Pancreas (tissue), 10 donors: ENCODE results near the gene LDAH. TPM values are rescaled to one million over a fixed set of nuclear protein-coding genes. Genes with fewer than 3 reads are reported as not detected.

Experiments used
- ATAC-seq, 4 donors: fragments of 200-7000 bp; cut with Tn5 transposase; one replicate each; pipeline versions ENCODE4 v1.8.0 to v1.9.1; 2020; ENCODE audit warnings: mild to moderate bottlenecking in 4 of 4, moderate library complexity in 4 of 4
- DNase-seq, 6 donors: peaks; one replicate each; pipeline ENCODE4 v3.0.0-alpha.2; 2020
- FAIRE-seq: peaks from 2 replicates; lab custom pipeline; 2012; peaks lifted over from hg19 to GRCh38; lab: Jason Lieb, UNC
- H3K27ac ChIP-seq, 4 donors: fragments of 200-600 bp; sonication (generic); 1 replicate in 3 of 4; 2 replicates in 1 of 4; pipeline versions ENCODE4 v1.5.0 to v1.8.0; 2020
- H3K27me3 ChIP-seq, 4 donors: fragments of 200-600 bp; one replicate each; pipeline ENCODE4 v1.8.0; 2021
- H3K36me3 ChIP-seq, 3 donors: fragments of 200-600 bp; sonication (generic) in 1 of 3; one replicate each; pipeline versions ENCODE4 v1.5.0 to v1.8.0; 2020 to 2021
- H3K4me1 ChIP-seq, 3 donors: fragments of 200-600 bp; one replicate each; pipeline ENCODE4 v1.8.0; 2021
- H3K4me3 ChIP-seq, 4 donors: fragments of 200-600 bp; sonication (generic) in 2 of 4; one replicate each; pipeline versions ENCODE4 v1.5.0 to v1.8.0; 2020 to 2021
- H3K9me3 ChIP-seq, 4 donors: fragments of 200-600 bp; one replicate each; pipeline ENCODE4 v1.8.0; 2021
- CTCF ChIP-seq, 4 donors: fragments of 200-600 bp; sonication (generic) in 3 of 4; IDR thresholded peaks; one replicate each; pipeline versions ENCODE4 v1.5.0 to v1.8.0; 2021; ENCODE audit warnings: antibody characterized with exemption in 4 of 4
- WGBS, 2 donors: extraction: QIAGEN DNeasy Blood & Tissue Kit; methylation state at CpG; one replicate each; pipeline ENCODE4 v1.1.7; 2013; 5-methylcytosine and 5-hydroxymethylcytosine counted together
- intact Hi-C, 3 donors: fragments of 100-400 bp; cut with DNase I; formaldehyde crosslinking; loops; one replicate each; pipeline versions ENCODE4 v1.11.1 to v1.14.2; 2022
- polyA plus RNA-seq, 2 donors: library from polyadenylated mRNA; stranded (reverse); fragments of 200-250 nt; gene quantifications; one replicate each; pipeline ENCODE4 v1.2.3, GENCODE V29; 2013
- total RNA-seq, 6 donors: library from RNA; stranded (reverse); fragmentation: NEBNext Ultra II Directional in 4 of 6; extraction: Animal tissue kit (Norgen Biotek cat#: 25700) in 4 of 6; gene quantifications; one replicate each; pipeline versions ENCODE4 v1.2.1 to v1.2.4, GENCODE V29; 2021 to 2023
- donor health status: healthy with polysubstance abuse.
- donor health status: DM: no; HTN: no; CAD: no; lungs with moderate emphysema.
- donor health status: DM: no; HTN: no; CAD: no.
- donor health status: control.
- donor health status: control.
- donor health status: Bipolar disorder and iron deficiency.
- donor health status: DM: yes; HTN: yes; CAD: no.
- donor health status: DM: no; HTN: no; CAD: no.
- donor health status: DM: no; HTN: no; CAD: no.
- donor health status: DM: yes; HTN: yes; CAD: no.

LDAH gene
- total and polyA plus RNA-seq, 8 donors: 2.5 to 9.1 (median 5.4) TPM

GRCh38 chr2:20766798-20767644 is 55.9 kb downstream of the LDAH start:
- Histone ChIP-seq H3K27me3 (no peaks in the 10 kb centered on the region), H3K4me1 (peaks cover 0 to 6% (median 0%) of the 10 kb centered on the region in 3 donors), H3K4me3 (no peak overlapping the region), H3K36me3 (no peaks in the 10 kb centered on the region), H3K27ac (no peak overlapping the region), H3K9me3 (no peaks in the 10 kb centered on the region)
- DNase-seq (peak in 2 of 6 donors; percentile 11 to 57), ATAC-seq (no peak), FAIRE-seq (no peak)
- TF ChIP-seq CTCF (IDR thresholded peaks at IDR 0.05): no peak
- 97 to 99% methylated on average over 15 of the region's 15 CpGs for WGBS, 2 donors
- intact Hi-C loops: no loop called here

GRCh38 chr2:20766213-20766612 is 56.7 kb downstream of the LDAH start:
- FAIRE-seq (no peak), ATAC-seq (no peak), DNase-seq (no peak)
- H3K4me3 ChIP-seq: no peak overlapping the region
- H3K27ac ChIP-seq: no peak overlapping the region
- no peak for TF ChIP-seq CTCF (IDR thresholded peaks at IDR 0.05)
- 95 to 100% methylated on average over 1 of the region's 1 CpG for WGBS, 2 donors
- intact Hi-C loops: no loop called here
- no peaks in the 10 kb centered on the region for H3K36me3 ChIP-seq
- no peaks in the 10 kb centered on the region for H3K27me3 ChIP-seq
- H3K9me3 ChIP-seq: no peaks in the 10 kb centered on the region
- H3K4me1 ChIP-seq: peaks cover 0 to 3% (median 0%) of the 10 kb centered on the region in 3 donors

DNA sequence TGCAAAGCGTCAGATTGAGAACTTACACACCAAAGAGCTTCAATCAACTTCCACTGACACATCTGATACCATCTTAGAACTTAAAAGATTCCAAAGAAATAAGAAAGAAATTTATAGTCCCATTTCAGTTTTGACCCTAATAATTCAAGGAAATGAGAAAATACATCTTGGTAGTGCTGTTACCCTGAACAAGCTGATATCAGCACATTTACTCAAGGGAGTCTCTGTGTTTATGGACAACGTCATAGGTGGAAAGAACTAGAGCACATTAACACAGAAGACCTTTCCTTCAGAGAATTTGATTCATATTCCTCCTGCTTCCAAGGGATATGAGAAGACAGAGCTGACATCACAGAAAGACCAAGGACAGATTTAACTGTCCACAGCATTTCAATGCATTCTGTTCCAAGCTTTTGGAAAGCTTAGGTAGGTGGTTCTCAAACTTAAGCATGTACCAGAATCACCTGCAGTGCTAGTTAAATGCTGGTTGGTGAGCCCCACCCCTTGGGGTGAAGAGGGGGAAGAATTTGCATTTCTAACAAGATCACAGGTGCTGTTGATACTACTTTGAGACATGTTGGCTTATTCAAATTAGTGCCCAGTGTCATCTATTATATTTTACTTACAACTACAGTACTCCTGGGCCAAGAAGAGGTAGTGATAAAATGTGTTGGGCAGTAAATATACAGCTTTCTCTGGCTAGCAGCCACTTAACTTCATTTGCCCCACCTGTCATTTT is 59.8 kb downstream of the LDAH start:
- TF ChIP-seq CTCF (IDR thresholded peaks at IDR 0.05): no peak
- WGBS, 2 donors: 94% methylated on average over 2 of the region's 2 CpGs
- Histone ChIP-seq H3K36me3 (no peaks in the 10 kb centered on the region), H3K4me1 (no peaks in the 10 kb centered on the region), H3K27ac (no peak overlapping the region), H3K27me3 (no peaks in the 10 kb centered on the region), H3K9me3 (no peaks in the 10 kb centered on the region), H3K4me3 (no peak overlapping the region)
- DNase-seq (no peak), ATAC-seq (no peak), FAIRE-seq (no peak)
- intact Hi-C loops: no loop called here

DNA sequence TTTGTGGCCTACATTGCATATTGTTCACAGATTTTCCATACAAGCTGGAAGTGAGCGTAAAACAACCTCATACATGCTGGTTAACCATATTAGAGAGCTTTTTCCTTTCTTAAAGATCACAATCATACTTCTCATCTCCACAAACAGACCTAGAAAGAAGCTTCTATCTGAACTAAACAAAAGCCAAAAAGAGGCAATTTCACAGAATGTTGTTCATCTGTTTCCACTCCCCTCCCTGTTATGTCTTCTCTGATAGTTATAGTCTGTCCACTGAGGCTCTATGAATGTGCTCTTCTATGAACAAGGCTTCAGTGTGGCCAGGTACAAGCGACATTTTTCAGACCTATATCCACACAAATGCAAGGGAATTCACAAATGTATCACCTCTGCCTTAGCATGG is 63.4 kb downstream of the LDAH start:
- no peak for DNase-seq
- TF ChIP-seq CTCF (IDR thresholded peaks at IDR 0.05): no peak

More for the DNA sequence above, 63.4 kb downstream of the LDAH start:
- Histone ChIP-seq H3K27ac (no peak overlapping the region), H3K4me3 (no peak overlapping the region), H3K4me1 (no peaks in the 10 kb centered on the region), H3K9me3 (no peaks in the 10 kb centered on the region), H3K36me3 (no peaks in the 10 kb centered on the region), H3K27me3 (no peaks in the 10 kb centered on the region)
- intact Hi-C loops: loop anchor here in 1 of 3 donors (10.0 kb wide), 1 partner anchor 95 kb away; the partner anchor contains the start of gene GDF7
- ATAC-seq (no peak), FAIRE-seq (no peak)
- WGBS, 2 donors: 96 to 99% methylated on average over 2 of the region's 2 CpGs
